HG02642 (cell line): ENCODE data around the gene GPR161.
"Not testable (repeated sequence)": the region's sequence is repeated elsewhere in the genome, so short reads cannot be mapped to it uniquely, and the experiment has no call there.

Experiments
- ATAC-seq: cut with Tn5 transposase; IDR thresholded peaks from one replicate; pipeline ENCODE4 v1.9.1; 2021; ENCODE audit warnings: mild to moderate bottlenecking; ENCODE audit not compliant: unreplicated experiment, poor library complexity

Gene GPR161, protein sequence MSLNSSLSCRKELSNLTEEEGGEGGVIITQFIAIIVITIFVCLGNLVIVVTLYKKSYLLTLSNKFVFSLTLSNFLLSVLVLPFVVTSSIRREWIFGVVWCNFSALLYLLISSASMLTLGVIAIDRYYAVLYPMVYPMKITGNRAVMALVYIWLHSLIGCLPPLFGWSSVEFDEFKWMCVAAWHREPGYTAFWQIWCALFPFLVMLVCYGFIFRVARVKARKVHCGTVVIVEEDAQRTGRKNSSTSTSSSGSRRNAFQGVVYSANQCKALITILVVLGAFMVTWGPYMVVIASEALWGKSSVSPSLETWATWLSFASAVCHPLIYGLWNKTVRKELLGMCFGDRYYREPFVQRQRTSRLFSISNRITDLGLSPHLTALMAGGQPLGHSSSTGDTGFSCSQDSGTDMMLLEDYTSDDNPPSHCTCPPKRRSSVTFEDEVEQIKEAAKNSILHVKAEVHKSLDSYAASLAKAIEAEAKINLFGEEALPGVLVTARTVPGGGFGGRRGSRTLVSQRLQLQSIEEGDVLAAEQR

DNA sequence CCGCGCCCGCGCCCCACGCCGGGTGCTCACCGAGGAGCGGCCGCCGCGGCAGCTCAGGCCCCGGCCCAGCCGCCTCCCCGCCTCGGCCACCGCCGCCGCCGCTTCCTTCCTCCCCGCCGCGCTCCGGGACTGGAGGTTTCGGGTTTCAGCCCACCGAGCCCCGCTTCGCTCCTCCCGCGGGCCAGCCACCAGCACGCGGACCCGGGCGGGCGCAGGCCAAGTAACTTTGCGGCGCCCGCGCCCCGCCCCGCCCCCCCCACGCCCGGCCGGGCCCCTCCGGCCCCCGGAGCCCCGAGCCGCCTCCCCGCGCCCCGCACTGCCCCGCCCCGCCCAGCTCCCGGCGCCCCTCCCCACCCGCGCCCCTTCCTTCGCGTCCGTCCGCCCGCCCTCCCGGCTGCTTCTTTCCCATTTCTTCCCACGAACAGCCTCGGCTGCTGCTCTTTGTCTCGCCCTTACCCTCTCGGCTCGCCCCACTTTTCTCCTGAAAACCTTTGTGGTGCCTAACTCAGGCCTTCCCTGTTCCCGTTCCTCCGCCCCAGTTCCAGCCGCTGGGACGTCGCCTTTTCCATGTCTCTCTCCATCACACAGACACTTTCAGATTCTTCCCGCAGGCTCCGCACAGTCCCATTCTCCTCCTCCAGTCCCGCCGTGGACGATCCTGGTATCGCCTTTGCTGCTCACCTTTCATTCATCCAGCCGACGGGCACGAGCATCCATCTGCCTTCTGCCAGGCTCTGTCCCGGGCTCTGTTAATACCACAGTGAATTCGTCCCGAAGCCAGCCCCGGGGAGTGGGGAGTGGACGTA lies at the start of gene GPR161:
TSS of gene GPR161 (minus strand) at position 222 of the 806 bp plus-strand sequence. CDS start 32,080 bp downstream, outside the sequence.
- ATAC-seq: peak; percentile 54

DNA sequence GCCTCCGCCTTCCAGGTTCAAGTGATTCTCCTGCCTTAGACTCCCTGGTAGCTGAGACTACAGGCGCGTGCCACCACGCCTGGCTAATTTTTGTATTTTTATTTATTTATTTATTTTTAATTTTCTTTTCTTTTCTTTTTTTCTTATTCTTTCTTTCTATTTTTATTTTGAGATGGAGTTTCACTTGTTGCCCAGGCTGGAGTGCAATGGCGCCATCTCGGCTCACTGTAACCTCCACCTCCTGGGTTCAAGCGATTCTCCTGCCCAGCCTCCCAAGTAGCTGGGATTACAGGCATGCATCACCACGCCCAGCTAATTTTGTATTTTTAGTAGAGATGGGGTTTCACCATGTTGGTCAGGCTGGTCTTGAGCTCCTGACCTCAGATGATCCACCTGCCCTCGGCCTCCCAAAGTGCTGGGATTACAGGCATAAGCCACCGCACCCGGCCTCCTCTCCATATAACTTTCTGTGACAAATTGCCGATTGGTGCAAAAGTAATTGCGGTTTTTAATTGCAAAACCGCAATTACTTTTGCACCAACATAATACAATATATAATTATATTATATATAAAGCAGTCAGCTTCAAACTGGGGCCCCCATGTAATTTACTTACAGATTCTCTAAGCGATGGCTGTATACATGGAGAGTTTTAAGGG lies 44.5 kb upstream of the GPR161 start:
- ATAC-seq: not testable (repeated sequence)

DNA sequence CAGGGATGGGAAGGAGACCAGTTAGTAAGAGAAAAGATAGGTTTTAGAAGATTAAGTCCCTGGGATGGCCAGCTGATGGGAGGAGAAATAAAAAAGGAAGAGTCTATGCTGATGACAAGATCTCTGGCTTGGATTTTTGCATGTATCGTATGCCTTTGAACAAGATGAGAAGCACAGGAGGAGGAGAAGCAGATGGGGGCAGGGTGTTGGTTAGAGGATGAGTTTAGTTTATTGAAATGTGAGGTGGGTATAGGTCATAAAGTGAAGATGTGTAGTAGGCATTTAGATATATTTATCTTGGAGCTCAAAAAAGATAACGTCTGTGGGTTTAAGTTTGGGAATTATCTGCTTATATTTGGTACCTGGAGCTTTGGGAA lies 43.4 kb upstream of the GPR161 start:
- no peak for ATAC-seq

DNA sequence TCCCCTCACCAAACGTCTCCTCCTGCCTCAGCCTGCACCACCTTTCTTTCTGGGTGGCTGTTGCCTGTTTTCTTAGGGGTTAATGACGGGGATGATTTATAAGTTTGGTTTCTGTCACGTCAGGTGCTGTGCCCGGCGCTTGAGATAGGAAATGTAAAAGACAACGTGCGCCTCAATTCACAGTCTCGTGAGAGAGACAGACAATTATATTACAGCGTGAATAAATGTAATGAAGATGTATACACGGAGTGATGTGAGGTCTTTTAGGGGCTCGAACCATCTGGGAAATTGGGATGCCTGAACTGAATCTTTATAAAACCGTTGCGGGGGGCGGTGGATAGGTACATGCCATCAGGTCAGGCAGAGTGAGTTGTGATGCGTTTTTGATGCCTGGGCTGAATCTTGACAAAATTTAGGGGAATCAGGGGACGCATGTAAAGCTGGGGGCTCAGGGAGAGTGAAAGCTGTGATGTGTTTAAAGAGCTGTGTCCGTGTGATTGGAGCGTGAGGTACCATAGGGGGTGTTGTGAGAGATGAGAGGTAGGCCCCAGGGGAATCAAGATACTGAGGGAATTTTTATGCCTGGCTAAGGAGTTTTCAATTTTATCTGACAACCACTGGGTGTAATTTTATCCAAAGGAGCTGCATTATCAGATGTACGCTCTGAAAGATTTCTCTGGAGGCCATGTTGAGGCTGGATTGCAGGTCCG lies 42.9 kb upstream of the GPR161 start:
- ATAC-seq: no peak

DNA sequence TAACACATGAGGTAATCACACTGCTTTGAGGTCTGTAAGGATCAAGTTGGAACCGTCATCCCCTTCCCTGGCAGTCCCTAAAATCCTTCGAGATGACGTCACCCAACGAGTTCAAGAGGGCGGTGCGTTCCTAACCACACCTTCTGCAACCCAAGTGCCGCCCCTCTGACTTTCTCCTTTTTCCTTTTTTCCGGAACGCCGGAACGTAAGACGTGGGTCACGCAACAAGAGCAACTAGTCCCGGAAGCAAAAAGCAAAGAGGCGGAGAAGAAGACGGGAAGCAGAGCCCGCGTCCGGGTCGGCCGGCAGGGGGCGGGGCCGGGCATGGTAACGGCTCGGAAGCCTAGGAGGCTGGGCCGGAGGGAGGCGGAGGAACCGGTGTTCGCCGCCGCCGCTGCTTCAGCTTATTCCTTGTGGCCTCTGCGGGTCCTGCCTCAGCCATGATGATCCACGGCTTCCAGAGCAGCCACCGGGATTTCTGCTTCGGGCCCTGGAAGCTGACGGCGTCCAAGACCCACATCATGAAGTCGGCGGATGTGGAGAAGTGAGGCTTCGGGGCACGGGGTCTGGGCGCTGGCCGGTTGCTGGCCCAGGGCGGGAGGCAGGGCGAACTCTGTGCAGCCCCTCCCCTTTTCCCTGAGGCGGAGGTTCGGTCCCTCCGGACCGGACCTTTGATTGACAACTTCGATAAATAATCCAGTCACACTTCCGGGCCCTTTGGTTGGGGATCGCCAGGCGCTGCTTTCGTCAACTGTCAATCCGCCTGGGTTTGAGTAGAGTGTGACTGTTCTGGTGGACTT lies 42.1 kb upstream of the GPR161 start, which contains the start of gene TIPRL:
TSS of gene TIPRL (plus strand) at position 325 of the 800 bp plus-strand sequence. CDS start at position 441, 116 bp downstream.
- peak; percentile 96 for ATAC-seq

DNA sequence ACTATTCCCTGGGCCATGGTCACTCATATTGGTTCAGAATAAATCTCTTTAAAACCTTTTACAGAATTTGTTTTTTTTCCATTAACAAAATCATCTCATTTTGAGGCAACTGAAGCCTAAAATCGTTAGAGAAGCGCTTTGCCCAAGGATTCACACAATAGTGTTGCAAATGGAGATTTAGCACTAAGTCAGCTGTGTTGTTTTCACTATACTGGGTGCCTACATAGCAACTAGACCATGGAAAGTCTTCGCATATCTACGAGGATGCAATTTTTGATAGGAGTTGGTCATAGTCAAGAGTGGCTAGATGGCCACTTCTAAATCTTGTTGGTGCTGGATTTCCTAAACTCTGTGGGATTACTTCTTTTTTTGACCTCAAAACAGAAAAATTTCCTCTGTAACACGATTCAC lies 41.5 kb upstream of the GPR161 start:
- no peak for ATAC-seq

DNA sequence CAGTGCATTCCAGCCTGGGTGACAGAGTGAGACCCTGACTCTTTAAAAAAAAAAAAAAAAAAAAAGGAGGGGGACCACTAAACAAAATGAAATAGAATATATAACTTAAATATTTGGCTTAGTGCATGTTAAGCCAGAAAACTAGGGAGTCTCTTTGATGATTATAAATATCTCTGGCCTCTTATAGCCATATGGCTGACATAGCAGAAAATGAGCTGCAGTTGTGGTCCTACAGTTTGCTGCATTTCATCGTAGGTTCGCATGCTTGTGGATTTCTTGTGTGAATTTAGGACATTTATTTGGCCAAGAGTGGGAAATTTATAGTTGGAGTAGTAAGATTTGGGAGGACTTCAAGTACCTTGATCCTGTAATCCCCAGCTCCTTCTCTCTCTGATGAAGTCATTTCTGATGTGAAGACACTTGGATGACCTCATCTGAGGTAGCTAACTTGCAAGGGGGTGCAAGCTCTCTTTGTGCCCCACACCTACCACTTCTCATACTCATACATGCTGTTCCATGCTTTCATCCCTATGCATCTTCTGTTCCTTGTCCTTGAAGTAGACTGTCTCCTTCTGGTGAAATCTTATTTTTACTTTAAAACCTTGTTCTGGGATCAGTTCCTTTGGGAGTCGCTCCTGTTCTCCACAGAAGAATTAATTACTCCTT lies 35.7 kb upstream of the GPR161 start:
- no peak for ATAC-seq

DNA sequence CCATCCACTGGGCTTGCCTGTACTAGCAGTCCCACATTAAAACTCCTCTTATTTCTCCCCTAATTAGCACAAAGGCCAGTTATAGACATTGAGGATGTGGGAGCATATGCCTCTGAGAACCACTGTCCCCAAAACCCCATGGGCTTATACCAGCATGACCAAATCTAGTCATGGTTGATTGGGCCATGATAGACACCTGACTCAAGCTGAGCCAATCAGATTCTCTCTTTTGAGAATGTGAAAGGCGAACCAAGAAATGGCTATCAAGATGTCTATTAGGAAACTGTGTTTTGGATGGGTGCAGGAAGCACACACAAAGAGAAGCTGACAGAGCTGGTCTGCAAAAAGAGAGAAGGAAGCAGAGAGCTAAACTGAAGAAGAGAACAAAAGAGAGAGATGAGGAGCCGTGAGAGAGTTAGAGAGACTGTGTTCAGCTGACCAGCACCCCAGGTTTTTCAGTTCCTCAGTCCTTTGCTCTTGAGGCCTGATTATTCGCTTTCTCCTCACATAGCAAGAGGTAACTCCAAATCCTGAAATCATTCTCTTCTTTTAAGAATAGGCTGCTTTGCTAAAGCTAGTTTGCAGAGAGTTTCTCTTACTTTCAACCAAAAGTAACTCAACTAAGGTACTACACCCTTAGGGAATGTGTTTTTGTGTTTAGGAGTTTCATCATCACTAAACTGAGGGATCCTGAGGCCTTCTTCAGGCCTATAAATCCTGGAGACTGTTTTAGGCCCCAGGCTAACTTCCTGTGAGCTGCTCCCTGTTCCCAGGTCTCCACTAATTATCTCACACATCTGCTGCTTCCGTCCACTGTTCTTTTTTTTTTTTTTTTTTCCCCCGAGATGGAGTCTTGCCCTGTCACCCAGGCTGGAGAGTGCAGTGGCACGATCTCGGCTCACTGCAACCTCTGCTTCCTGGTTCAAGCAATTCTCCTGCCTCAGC lies 34.1 kb upstream of the GPR161 start:
- ATAC-seq: no peak

DNA sequence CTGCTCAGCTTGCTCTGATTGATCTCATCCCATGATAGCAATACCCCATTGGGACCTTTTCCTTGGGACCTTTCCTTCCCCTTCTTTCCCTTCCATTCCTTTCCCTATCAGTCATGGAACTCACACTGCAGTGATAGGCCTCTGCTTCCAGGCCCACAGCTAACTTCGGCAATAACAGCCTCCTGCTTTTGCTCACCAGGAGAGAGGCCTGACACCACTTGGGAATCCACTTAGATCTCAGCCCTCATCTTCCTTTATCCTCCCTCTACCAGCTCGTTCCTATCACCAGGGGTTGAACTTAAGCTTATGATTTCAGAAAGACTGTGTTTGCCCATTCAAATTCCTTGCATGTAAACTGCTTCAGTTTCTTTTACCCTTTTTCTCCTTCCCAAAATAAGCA lies 31.1 kb upstream of the GPR161 start:
- no peak for ATAC-seq

DNA sequence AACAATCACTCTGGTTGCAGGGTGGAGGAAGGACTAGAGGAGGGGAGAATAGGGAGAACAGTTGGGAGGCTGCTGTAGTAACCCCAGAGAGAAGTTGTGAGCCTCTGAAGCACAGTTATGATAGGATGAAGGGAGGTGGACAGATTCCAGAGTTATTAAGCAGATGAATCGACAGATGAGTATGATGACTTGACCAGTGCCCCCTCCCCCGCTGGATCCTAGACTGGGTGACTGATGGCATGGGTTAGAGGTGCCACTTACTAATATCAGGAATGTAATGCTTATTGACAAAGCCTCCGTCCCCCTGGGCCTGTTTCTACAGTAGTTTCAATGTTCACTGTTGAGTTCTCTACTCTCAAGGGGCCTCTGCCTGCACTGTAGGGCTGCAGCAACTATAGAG lies 28.0 kb upstream of the GPR161 start:
- ATAC-seq: no peak

DNA sequence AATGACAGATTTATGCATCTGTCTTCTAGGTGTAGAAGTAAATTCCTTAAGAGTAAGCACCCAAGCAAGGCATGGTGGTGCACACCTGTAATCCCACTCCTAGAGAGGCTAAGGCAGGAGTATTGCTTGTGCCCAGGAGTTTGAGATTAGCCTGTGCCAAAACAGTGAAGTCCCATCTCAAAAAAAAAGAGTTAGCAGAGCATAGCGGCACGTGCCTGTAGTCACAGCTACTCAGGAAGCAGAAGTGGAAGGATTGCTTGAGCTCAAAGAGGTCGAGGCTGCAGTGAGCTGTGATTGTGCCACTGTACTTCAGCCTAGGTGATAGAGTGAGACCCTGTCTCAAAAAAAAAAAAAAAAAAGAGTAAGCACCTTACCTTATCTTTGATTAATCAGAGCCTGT lies 26.9 kb upstream of the GPR161 start:
- ATAC-seq: no peak

DNA sequence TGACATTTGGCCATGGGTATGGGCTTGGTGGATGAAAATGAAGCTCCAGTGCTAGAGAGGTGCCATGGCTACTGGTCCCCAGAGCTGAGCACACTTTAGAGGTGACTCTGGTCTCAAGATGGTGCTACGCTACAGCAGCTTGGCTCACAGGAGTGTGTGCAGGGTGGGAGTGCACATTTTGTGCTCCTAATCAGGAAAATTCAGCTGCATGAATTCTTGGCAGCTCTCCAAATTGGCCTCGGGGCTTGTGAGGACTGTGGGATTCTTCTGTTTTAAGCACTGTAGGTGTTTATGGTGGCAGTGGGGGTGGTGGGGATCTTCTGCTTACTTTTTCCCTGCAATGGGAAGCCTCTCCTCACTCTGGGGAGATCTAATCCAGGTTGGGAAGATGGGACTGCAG lies 24.7 kb upstream of the GPR161 start:
- no peak for ATAC-seq

DNA sequence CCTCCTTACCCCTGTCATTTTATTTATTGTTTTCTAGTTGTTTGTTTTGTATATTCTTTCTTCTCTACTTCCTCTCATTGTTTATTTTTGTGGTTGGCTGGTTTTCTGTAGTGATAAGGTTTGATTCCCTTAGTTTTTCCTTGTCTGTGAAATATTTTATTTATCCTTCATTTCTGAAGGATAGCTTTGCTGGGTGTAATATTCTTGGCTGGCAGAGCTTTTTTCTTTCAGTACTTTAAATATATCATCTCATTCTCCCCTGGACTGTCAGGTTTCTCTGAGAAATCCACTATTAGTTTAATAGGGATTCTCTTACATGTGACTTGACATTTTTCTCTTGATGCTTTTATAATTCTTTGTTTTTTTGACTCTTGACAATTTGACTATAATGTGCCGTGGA lies 23.2 kb upstream of the GPR161 start:
- no peak for ATAC-seq

DNA sequence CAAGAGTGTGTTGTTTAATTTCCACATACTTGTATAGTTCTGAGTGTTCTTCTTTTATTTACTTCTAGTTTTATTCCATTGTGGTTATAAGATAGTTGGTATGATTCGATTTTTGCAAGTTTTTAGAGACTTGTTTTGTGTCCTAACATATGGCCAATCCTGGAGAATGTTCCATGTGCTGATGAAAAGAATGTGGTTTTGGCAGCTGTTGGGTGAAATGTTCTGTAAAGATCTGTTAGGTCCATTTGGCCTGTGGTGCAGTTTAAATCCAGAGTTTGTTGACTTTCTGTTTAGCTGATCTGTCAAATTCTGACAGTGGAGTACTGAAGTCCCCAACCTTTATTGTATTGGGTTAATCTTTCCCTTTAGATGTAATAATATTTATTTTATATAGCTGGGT lies 22.5 kb upstream of the GPR161 start:
- ATAC-seq: no peak

DNA sequence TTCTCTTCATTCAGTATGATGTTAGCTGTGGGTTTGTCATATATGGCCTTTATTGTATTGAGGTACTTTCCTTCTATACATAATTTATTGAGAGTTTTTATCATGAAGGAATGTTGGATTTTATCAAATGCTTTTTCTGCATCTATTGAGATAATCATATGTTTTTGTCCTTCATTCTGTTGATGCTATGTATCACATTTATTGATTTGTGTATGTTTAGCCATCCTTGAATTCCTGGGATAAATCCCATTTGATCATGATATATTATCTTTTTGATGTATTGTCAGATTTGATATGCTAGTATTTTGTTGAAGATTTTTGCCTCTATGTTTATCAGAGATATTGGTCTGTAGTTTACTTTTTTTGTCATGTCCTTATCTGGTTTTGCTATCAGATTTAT lies 20.9 kb upstream of the GPR161 start:
- ATAC-seq: no peak

DNA sequence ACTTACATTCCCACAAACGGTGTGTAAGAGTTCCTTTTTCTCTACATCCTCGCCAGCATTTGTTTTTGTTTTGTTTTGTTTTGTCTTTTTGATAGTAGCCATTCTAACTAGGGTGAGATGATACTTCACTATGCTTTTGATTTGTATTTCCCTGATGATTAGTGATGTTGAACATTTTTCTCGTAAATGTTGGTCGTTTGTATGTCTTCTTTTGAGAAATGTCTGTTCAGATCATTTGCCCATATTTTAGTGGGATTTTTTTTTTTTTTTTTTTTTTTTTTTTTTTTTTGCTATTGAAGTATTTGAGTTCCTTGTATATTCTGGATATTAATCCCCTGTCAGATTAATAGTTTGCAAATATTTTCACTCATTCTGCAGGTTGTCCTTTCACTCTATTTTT lies 19.2 kb upstream of the GPR161 start:
- ATAC-seq: no peak

DNA sequence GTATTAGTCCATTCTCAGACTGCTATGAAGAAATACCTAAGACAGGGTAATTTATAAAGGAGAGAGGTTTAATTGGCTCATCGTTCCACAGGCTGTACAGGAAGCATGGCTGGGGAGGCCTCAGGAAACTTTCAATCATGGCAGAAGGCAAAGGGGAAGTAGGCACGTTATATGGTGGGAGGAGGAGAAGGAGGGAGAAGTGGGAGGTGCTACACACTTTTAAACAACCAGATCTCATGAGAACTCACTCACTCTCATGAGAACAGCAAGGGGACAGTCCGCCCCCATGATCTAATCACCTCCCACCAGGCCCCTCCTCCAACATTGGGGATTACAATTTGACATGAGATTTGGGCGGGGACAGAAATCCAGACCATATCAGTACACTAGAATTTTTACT lies 18.0 kb upstream of the GPR161 start:
- ATAC-seq: not testable (repeated sequence)

DNA sequence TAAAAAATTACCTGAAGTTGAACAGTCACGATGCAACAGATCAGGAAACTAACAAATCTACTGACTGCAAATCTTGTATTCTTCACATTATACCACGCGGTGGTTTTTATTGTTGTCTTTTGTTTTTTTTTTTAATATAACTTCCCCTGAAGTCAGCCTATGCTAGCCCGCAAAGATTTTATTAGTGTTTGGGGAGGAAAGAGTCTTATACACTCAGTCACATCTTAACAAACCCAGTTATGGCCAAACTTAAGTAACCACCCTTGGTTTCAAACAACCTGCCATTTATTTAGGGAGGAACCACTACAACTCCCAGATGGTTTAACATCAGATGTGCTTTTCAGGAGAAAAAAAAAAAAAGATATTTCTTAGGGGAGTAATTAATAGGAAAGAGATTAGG lies 15.2 kb upstream of the GPR161 start:
- ATAC-seq: no peak
